WTC11 (cell line): Measurements from ENCODE around the gene KRTAP12-4. TPM values are rescaled to one million over a fixed set of nuclear protein-coding genes. Genes with fewer than 3 reads are reported as not detected.

Experiments used
- ATAC-seq: fragments of 200-7000 bp; cut with Tn5 transposase; 2 replicates; pipeline ENCODE4 v1.10.0; 2021; ENCODE audit warnings: mild to moderate bottlenecking, moderate library complexity
- CTCF ChIA-PET: fragments of 300-600 bp; sonication (Branson Sonifier 250); formaldehyde crosslinking; loops from one replicate; lab custom pipeline; 2021; ENCODE audit warnings: antibody characterized with exemption; lab: Charles Lee
- POLR2A ChIA-PET: fragments of 350-600 bp; sonication (Branson Sonifier 250); formaldehyde crosslinking; loops from one replicate; lab custom pipeline; 2021; ENCODE audit warnings: antibody characterized with exemption; lab: Charles Lee
- DNase-seq: peaks from one replicate; pipeline ENCODE4 v3.0.0; 2021; ENCODE audit warnings: low spot score
- H3K27ac Mint-ChIP-seq: 2 replicates; pipeline ENCODE4 v1.8.0; 2021; ENCODE audit warnings: mixed read lengths
- H3K27me3 Mint-ChIP-seq: 2 replicates; pipeline ENCODE4 v1.8.0; 2021; ENCODE audit warnings: low read depth, mild to moderate bottlenecking, moderate library complexity, mixed read lengths
- H3K36me3 Mint-ChIP-seq: 2 replicates; pipeline ENCODE4 v1.8.0; 2021; ENCODE audit warnings: mixed read lengths
- H3K4me1 Mint-ChIP-seq: 2 replicates; pipeline ENCODE4 v1.8.0; 2022; ENCODE audit warnings: mixed read lengths
- H3K4me3 Mint-ChIP-seq: 2 replicates; pipeline ENCODE4 v1.8.0; 2021; ENCODE audit warnings: mild to moderate bottlenecking, moderate library complexity, mixed read lengths
- H3K9me3 Mint-ChIP-seq: 2 replicates; pipeline ENCODE4 v1.8.0; 2021; ENCODE audit warnings: mixed read lengths
- AR ChIP-seq: fragments of 250-450 bp; sonication (Bioruptor Pico); IDR thresholded peaks from 2 replicates; pipeline ENCODE4 v1.9.0; 2021; ENCODE audit warnings: mild to moderate bottlenecking
- ATF2 ChIP-seq: sonication (generic); formaldehyde crosslinking; IDR thresholded peaks from 2 replicates; pipeline ENCODE4 v1.8.1; 2022; ENCODE audit warnings: low read depth, missing genetic modification reagents, borderline replicate concordance
- CDX4 ChIP-seq: fragments of 250-450 bp; sonication (Bioruptor Pico); IDR thresholded peaks from 2 replicates; pipeline ENCODE4 v1.9.0; 2021; ENCODE audit warnings: moderate library complexity, mild to moderate bottlenecking, inconsistent platforms, borderline replicate concordance
- CREM ChIP-seq: sonication (generic); formaldehyde crosslinking; IDR thresholded peaks from 2 replicates; pipeline ENCODE4 v1.8.1; 2022; ENCODE audit warnings: mild to moderate bottlenecking, missing genetic modification reagents, moderate library complexity
- FOXK1 ChIP-seq: sonication (generic); formaldehyde crosslinking; IDR thresholded peaks from 2 replicates; pipeline ENCODE4 v1.8.0; 2022; ENCODE audit warnings: mild to moderate bottlenecking, moderate library complexity, missing genetic modification reagents
- GABPB1 ChIP-seq: sonication (generic); formaldehyde crosslinking; IDR thresholded peaks from 2 replicates; pipeline ENCODE4 v1.8.1; 2023; ENCODE audit warnings: mild to moderate bottlenecking, missing genetic modification reagents
- GRHL2 ChIP-seq: fragments of 250-450 bp; sonication (Bioruptor Pico); IDR thresholded peaks from 2 replicates; pipeline ENCODE4 v1.8.0; 2022; ENCODE audit warnings: mild to moderate bottlenecking, moderate library complexity; ENCODE audit not compliant: insufficient replicate concordance, severe bottlenecking
- KAT7 ChIP-seq: sonication (generic); formaldehyde crosslinking; IDR thresholded peaks from 2 replicates; pipeline ENCODE4 v1.8.1; 2023; ENCODE audit warnings: missing genetic modification reagents, mild to moderate bottlenecking, borderline replicate concordance
- MAX ChIP-seq: sonication (generic); formaldehyde crosslinking; IDR thresholded peaks from 2 replicates; pipeline ENCODE4 v1.8.0; 2022; ENCODE audit warnings: mild to moderate bottlenecking, missing genetic modification reagents
- MXD4 ChIP-seq: fragments of 250-450 bp; sonication (Bioruptor Pico); IDR thresholded peaks from 2 replicates; pipeline ENCODE4 v1.8.0; 2021; ENCODE audit warnings: mild to moderate bottlenecking, moderate library complexity, borderline replicate concordance
- NFATC4 ChIP-seq: fragments of 250-450 bp; sonication (Bioruptor Pico); IDR thresholded peaks from 2 replicates; pipeline ENCODE4 v1.9.0; 2021; ENCODE audit warnings: mild to moderate bottlenecking
- NFE2L1 ChIP-seq: sonication (generic); formaldehyde crosslinking; IDR thresholded peaks from 2 replicates; pipeline ENCODE4 v1.8.1; 2023; ENCODE audit warnings: missing genetic modification reagents
- NFYB ChIP-seq: sonication (generic); formaldehyde crosslinking; conservative IDR thresholded peaks from 2 replicates; pipeline ENCODE4 v1.8.0; 2022; ENCODE audit warnings: low read depth, missing genetic modification reagents
- NR2C2 ChIP-seq: sonication (generic); formaldehyde crosslinking; IDR thresholded peaks from 2 replicates; pipeline ENCODE4 v1.8.0; 2022; ENCODE audit warnings: mild to moderate bottlenecking, missing genetic modification reagents
- PRRX2 ChIP-seq: fragments of 250-450 bp; sonication (Bioruptor Pico); IDR thresholded peaks from 2 replicates; pipeline ENCODE4 v1.8.0; 2021; ENCODE audit warnings: mild to moderate bottlenecking
- RORB ChIP-seq: fragments of 250-450 bp; sonication (Bioruptor Pico); IDR thresholded peaks from 2 replicates; pipeline ENCODE4 v1.9.0; 2021; ENCODE audit warnings: mild to moderate bottlenecking
- TCF7 ChIP-seq: sonication (generic); formaldehyde crosslinking; IDR thresholded peaks from 2 replicates; pipeline ENCODE4 v1.8.0; 2022; ENCODE audit warnings: mild to moderate bottlenecking, low read depth, missing genetic modification reagents, moderate library complexity
- TEAD1 ChIP-seq: sonication (generic); formaldehyde crosslinking; IDR thresholded peaks from 2 replicates; pipeline ENCODE4 v1.8.0; 2022; ENCODE audit warnings: mild to moderate bottlenecking, missing genetic modification reagents
- TEAD4 ChIP-seq: sonication (generic); formaldehyde crosslinking; IDR thresholded peaks from 2 replicates; pipeline ENCODE4 v1.8.0; 2022; ENCODE audit warnings: mild to moderate bottlenecking, missing genetic modification reagents
- USF1 ChIP-seq: sonication (generic); formaldehyde crosslinking; IDR thresholded peaks from 2 replicates; pipeline ENCODE4 v1.8.0; 2022; ENCODE audit warnings: mild to moderate bottlenecking, missing genetic modification reagents
- ZNF121 ChIP-seq: sonication (generic); formaldehyde crosslinking; IDR thresholded peaks from 2 replicates; pipeline ENCODE4 v1.8.0; 2023; ENCODE audit warnings: missing genetic modification reagents
- ZNF138 ChIP-seq: sonication (generic); formaldehyde crosslinking; conservative IDR thresholded peaks from 2 replicates; pipeline ENCODE4 v1.8.1; 2022; ENCODE audit warnings: mild to moderate bottlenecking, moderate library complexity, missing genetic modification reagents
- ZNF423 ChIP-seq: fragments of 250-450 bp; sonication (Bioruptor Pico); IDR thresholded peaks from 2 replicates; pipeline ENCODE4 v2.1.2; 2022; ENCODE audit warnings: mild to moderate bottlenecking, moderate library complexity
- total RNA-seq: library from RNA; stranded (reverse); gene quantifications from 3 replicates; pipeline ENCODE4 v1.2.3, GENCODE V29; 2021
- TF ChIP-seq, protein P1 (sequence below): sonication (generic); formaldehyde crosslinking; IDR thresholded peaks from 2 replicates; pipeline ENCODE4 v1.8.0; 2022; ENCODE audit warnings: mild to moderate bottlenecking, missing genetic modification reagents
- TF ChIP-seq, protein P2 (sequence below): sonication (generic); formaldehyde crosslinking; IDR thresholded peaks from 2 replicates; pipeline ENCODE4 v1.8.1; 2023; ENCODE audit warnings: mild to moderate bottlenecking, missing genetic modification reagents, moderate library complexity
- TF ChIP-seq, protein P3 (sequence below): sonication (generic); formaldehyde crosslinking; IDR thresholded peaks from 2 replicates; pipeline ENCODE4 v1.8.1; 2022; ENCODE audit warnings: mild to moderate bottlenecking, moderate library complexity, missing genetic modification reagents
- TF ChIP-seq, protein P4 (sequence below): sonication (generic); formaldehyde crosslinking; IDR thresholded peaks from 2 replicates; pipeline ENCODE4 v1.8.1; 2023; ENCODE audit warnings: mild to moderate bottlenecking, missing genetic modification reagents, moderate library complexity

Gene KRTAP12-4
- total RNA-seq, 1 experiment from 2014 or later = not detected

DNA sequence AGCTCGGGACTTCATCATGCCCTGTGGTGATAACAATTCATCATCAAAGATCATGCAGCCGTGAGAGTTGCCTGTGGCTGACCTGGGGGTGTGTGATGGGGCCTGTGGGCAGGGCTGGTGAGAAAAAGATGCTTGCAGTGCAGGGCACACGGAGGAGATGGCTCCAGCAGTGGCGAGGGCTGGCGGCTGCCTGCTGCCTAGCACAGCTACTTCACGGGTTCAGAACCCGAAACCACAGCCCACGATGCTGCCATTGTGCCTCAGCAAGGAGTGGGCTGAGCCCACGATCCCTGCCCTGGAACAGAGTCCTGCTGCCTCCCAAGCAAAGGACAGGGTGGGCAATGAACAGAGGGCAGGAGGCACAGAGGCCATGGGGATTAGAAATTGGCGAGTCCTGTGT, 28.2 kb downstream of the KRTAP12-4 start:
- Mint-ChIP-seq H3K4me3 (no peak overlapping the region), H3K9me3 (peaks cover 50% of the 10 kb centered on the region), H3K27me3 (peaks cover 5% of the 10 kb centered on the region; the same call in 1 of the 2 replicates), H3K27ac (no peak overlapping the region; the same call in 1 of the 2 replicates), H3K4me1 (peaks cover 3% of the 10 kb centered on the region; the same call in 1 of the 2 replicates), H3K36me3 (peaks cover 34% of the 10 kb centered on the region)
- TF ChIP-seq, protein P1, sequence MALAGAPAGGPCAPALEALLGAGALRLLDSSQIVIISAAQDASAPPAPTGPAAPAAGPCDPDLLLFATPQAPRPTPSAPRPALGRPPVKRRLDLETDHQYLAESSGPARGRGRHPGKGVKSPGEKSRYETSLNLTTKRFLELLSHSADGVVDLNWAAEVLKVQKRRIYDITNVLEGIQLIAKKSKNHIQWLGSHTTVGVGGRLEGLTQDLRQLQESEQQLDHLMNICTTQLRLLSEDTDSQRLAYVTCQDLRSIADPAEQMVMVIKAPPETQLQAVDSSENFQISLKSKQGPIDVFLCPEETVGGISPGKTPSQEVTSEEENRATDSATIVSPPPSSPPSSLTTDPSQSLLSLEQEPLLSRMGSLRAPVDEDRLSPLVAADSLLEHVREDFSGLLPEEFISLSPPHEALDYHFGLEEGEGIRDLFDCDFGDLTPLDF (CRISPR knock-in tag) = no peak
- no peak for TF ChIP-seq GRHL2 (CRISPR knock-in tag)
- no peak for TF ChIP-seq USF1 (CRISPR knock-in tag)
- TF ChIP-seq ATF2 (CRISPR knock-in tag) = no peak
- no peak for TF ChIP-seq PRRX2
- no peak for TF ChIP-seq AR
- TF ChIP-seq NR2C2 = no peak
- no peak for TF ChIP-seq CREM (CRISPR knock-in tag)
- TF ChIP-seq, protein P2, sequence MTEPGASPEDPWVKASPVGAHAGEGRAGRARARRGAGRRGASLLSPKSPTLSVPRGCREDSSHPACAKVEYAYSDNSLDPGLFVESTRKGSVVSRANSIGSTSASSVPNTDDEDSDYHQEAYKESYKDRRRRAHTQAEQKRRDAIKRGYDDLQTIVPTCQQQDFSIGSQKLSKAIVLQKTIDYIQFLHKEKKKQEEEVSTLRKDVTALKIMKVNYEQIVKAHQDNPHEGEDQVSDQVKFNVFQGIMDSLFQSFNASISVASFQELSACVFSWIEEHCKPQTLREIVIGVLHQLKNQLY (CRISPR knock-in tag) = no peak
- TF ChIP-seq TCF7 (CRISPR knock-in tag) = no peak
- no peak for TF ChIP-seq NFYB (CRISPR knock-in tag)
- no peak for TF ChIP-seq ZNF138
- TF ChIP-seq TEAD4 (CRISPR knock-in tag) = no peak
- TF ChIP-seq, protein P3, sequence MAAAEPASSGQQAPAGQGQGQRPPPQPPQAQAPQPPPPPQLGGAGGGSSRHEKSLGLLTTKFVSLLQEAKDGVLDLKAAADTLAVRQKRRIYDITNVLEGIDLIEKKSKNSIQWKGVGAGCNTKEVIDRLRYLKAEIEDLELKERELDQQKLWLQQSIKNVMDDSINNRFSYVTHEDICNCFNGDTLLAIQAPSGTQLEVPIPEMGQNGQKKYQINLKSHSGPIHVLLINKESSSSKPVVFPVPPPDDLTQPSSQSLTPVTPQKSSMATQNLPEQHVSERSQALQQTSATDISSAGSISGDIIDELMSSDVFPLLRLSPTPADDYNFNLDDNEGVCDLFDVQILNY (CRISPR knock-in tag) = no peak
- ChIA-PET POLR2A (no interaction called here), CTCF (interaction anchor here (0.8 to 1.2 kb wide), 2 partner anchors 8 to 116 kb away, joined by 3 to 5 read pairs; no protein-coding TSS in a partner anchor)
- ATAC-seq (no peak), DNase-seq (no peak)

DNA sequence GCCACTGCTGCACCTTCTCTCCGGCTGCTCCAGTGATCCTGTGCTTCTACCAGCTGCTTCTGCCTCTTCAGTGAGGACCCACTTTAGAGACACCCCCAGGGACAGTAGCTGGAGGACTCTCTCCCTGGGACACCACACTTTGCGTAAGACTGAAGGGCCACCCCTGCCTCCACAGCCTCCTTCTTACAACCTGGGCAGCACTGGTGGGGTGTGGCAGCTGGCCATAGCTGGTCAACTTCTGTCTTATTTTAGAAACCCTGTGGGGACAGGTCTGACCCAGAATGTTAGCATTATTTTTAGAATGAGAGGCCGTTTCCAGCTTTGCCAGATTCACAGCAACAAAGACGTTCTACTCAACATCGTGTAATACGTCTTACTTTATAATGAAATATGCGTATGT, 28.7 kb downstream of the KRTAP12-4 start:
- ATAC-seq (no peak), DNase-seq (no peak)
- Mint-ChIP-seq H3K36me3 (peaks cover 31% of the 10 kb centered on the region), H3K4me1 (no peaks in the 10 kb centered on the region), H3K4me3 (no peak overlapping the region), H3K27ac (no peak overlapping the region), H3K9me3 (peaks cover 47% of the 10 kb centered on the region), H3K27me3 (peaks cover 5% of the 10 kb centered on the region; the same call in 1 of the 2 replicates)
- ChIA-PET CTCF (interaction anchor here (1.2 kb wide), 1 partner anchor 115 kb away, joined by 3 read pairs; no protein-coding TSS in a partner anchor), POLR2A (no interaction called here)
- TF ChIP-seq MAX (CRISPR knock-in tag) = no peak
- TF ChIP-seq ZNF121 (CRISPR knock-in tag) = no peak
- TF ChIP-seq FOXK1 (CRISPR knock-in tag) = no peak
- TF ChIP-seq KAT7 (CRISPR knock-in tag) = no peak
- TF ChIP-seq NFATC4 (CRISPR knock-in tag) = no peak
- TF ChIP-seq, protein P4, sequence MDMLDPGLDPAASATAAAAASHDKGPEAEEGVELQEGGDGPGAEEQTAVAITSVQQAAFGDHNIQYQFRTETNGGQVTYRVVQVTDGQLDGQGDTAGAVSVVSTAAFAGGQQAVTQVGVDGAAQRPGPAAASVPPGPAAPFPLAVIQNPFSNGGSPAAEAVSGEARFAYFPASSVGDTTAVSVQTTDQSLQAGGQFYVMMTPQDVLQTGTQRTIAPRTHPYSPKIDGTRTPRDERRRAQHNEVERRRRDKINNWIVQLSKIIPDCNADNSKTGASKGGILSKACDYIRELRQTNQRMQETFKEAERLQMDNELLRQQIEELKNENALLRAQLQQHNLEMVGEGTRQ (CRISPR knock-in tag) = no peak
- no peak for TF ChIP-seq CDX4
- no peak for TF ChIP-seq GABPB1 (CRISPR knock-in tag)
- no peak for TF ChIP-seq MXD4 (CRISPR knock-in tag)
- no peak for TF ChIP-seq RORB (CRISPR knock-in tag)
- no peak for TF ChIP-seq TEAD1
- no peak for TF ChIP-seq NFE2L1 (CRISPR knock-in tag)
- no peak for TF ChIP-seq ZNF423 (CRISPR knock-in tag)
